ENCODE data around the gene RPL36. TPM values are rescaled to one million over a fixed set of nuclear protein-coding genes. Genes with fewer than 3 reads are reported as not detected.

RPL36 gene
- total RNA-seq, 4 donors from 2014 or later: 87.9 to 636 (median 329) TPM

DNA sequence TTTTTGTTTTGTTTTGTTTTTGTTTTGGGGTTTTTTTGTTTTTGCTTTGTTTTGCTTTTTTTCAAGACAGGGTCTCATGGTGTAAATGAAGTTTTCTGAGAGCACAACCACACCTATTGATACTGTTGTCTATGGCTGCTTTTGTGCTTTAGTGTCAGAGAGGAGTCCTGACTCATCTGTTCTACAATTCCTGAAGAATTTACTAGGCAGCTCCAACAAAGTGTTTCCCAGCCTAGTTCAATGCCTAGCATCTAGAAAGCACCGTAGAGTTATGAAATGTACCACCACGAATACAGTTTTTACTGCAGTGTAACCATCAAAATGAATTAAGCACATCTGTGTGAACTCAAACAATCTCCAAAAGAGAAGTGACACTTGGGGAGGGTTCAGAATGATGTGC is 46.1 kb upstream of the RPL36 start:
- TF ChIP-seq EP300 (IDR thresholded peaks at IDR 0.05; ENCODE audit: low read depth) (no peak), POLR2AphosphoS5 (IDR thresholded peaks at IDR 0.05) (no peak), POLR2A (IDR thresholded peaks at IDR 0.05) (no peak)
- TF ChIP-seq, protein P1, sequence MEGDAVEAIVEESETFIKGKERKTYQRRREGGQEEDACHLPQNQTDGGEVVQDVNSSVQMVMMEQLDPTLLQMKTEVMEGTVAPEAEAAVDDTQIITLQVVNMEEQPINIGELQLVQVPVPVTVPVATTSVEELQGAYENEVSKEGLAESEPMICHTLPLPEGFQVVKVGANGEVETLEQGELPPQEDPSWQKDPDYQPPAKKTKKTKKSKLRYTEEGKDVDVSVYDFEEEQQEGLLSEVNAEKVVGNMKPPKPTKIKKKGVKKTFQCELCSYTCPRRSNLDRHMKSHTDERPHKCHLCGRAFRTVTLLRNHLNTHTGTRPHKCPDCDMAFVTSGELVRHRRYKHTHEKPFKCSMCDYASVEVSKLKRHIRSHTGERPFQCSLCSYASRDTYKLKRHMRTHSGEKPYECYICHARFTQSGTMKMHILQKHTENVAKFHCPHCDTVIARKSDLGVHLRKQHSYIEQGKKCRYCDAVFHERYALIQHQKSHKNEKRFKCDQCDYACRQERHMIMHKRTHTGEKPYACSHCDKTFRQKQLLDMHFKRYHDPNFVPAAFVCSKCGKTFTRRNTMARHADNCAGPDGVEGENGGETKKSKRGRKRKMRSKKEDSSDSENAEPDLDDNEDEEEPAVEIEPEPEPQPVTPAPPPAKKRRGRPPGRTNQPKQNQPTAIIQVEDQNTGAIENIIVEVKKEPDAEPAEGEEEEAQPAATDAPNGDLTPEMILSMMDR (IDR thresholded peaks at IDR 0.05): no peak
- H3K9me3 ChIP-seq: no peaks in the 10 kb centered on the region
- WGBS, 2 donors (ENCODE audit: low coverage in 1 of 2): 72% methylated on average over 2 of the region's 2 CpGs; no CpG with 5 or more reads in 1 of the 2 donors
- in situ Hi-C loops (cut with MboI; ENCODE audit: low pct_ligation_motif_present in 1 of 4, low pct_unique_long_range_greater_than_20kb in 1 of 4, low sequenced_read_pairs in 3 of 4): no loop called here
- no peak overlapping the region for H3K4me3 ChIP-seq
- no peak for DNase-seq
- H3K27ac ChIP-seq: no peak overlapping the region
- peaks cover 0 to 65% (median 30%) of the 10 kb centered on the region in 4 donors for H3K36me3 ChIP-seq
- peaks cover 0 to under 1% (median 0%) of the 10 kb centered on the region in 4 donors for H3K4me1 ChIP-seq
- H3K27me3 ChIP-seq: no peaks in the 10 kb centered on the region
- intact Hi-C loops (cut with DNase I; ENCODE audit: low total_unique reads): no loop called here

GRCh38 chr19:5645409-5645808 is 44.7 kb upstream of the RPL36 start:
- H3K4me3 ChIP-seq: no peak overlapping the region
- H3K27me3 ChIP-seq: no peaks in the 10 kb centered on the region
- 75 to 87% methylated on average over 2 to 5 of the region's 5 CpGs for WGBS, 2 donors (ENCODE audit: low coverage in 1 of 2)
- no peak for DNase-seq
- TF ChIP-seq POLR2AphosphoS5 (IDR thresholded peaks at IDR 0.05) (no peak), POLR2A (IDR thresholded peaks at IDR 0.05) (no peak), EP300 (IDR thresholded peaks at IDR 0.05; ENCODE audit: low read depth) (no peak)
- TF ChIP-seq, protein P1 (IDR thresholded peaks at IDR 0.05): no peak
- in situ Hi-C loops (cut with MboI; ENCODE audit: low pct_ligation_motif_present in 1 of 4, low pct_unique_long_range_greater_than_20kb in 1 of 4, low sequenced_read_pairs in 3 of 4) (no loop called here), intact Hi-C loops (cut with DNase I; ENCODE audit: low total_unique reads) (no loop called here)
- no peaks in the 10 kb centered on the region for H3K9me3 ChIP-seq
- no peaks in the 10 kb centered on the region for H3K4me1 ChIP-seq
- no peak overlapping the region for H3K27ac ChIP-seq
- peaks cover 0 to 74% (median 34%) of the 10 kb centered on the region in 4 donors for H3K36me3 ChIP-seq

DNA sequence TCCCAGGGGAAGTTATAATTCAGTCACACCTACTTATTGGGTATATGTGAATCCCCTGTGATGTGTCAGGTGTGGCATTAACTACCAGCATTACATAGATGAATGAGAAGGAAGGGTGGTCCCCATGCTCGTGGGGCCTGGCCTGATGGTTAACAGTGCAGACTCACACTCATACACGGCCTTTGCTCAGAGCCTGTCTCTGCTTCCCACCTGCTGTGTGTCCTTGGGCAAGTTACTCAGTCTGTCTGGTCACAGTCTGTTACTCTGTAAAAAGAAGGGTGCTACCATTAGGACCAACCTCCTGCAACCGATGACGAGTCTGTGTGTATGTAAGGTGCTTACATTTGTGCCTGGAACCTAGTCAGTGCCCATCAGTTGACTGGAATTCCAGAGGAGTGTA is 43.4 kb upstream of the RPL36 start:
- intact Hi-C loops (cut with DNase I; ENCODE audit: low total_unique reads) (no loop called here), in situ Hi-C loops (cut with MboI; ENCODE audit: low pct_ligation_motif_present in 1 of 4, low pct_unique_long_range_greater_than_20kb in 1 of 4, low sequenced_read_pairs in 3 of 4) (no loop called here)
- Histone ChIP-seq H3K27ac (no peak overlapping the region), H3K9me3 (no peaks in the 10 kb centered on the region), H3K36me3 (peaks cover 0 to 81% (median 40%) of the 10 kb centered on the region in 4 donors), H3K4me3 (no peak overlapping the region), H3K4me1 (no peaks in the 10 kb centered on the region), H3K27me3 (no peaks in the 10 kb centered on the region)
- 80 to 88% methylated on average over 1 to 4 of the region's 4 CpGs for WGBS, 2 donors (ENCODE audit: low coverage in 1 of 2)
- no peak for DNase-seq
- no peak for TF ChIP-seq POLR2A (IDR thresholded peaks at IDR 0.05)
- TF ChIP-seq, protein P1 (IDR thresholded peaks at IDR 0.05): no peak
- TF ChIP-seq EP300 (IDR thresholded peaks at IDR 0.05; ENCODE audit: low read depth): no peak
- no peak for TF ChIP-seq POLR2AphosphoS5 (IDR thresholded peaks at IDR 0.05)

GRCh38 chr19:5648464-5648863 is 41.6 kb upstream of the RPL36 start:
- no peak for DNase-seq
- H3K27me3 ChIP-seq: no peaks in the 10 kb centered on the region
- TF ChIP-seq POLR2AphosphoS5 (IDR thresholded peaks at IDR 0.05) (no peak), POLR2A (IDR thresholded peaks at IDR 0.05) (no peak), EP300 (IDR thresholded peaks at IDR 0.05; ENCODE audit: low read depth) (no peak)
- TF ChIP-seq, protein P1 (IDR thresholded peaks at IDR 0.05): no peak
- WGBS, 2 donors (ENCODE audit: low coverage in 1 of 2): 93 to 95% methylated on average over 4 to 11 of the region's 11 CpGs
- intact Hi-C loops (cut with DNase I; ENCODE audit: low total_unique reads): no loop called here
- H3K27ac ChIP-seq: no peak overlapping the region
- no peaks in the 10 kb centered on the region for H3K4me1 ChIP-seq
- no peaks in the 10 kb centered on the region for H3K9me3 ChIP-seq
- no peak overlapping the region for H3K4me3 ChIP-seq
- H3K36me3 ChIP-seq: peaks cover 0 to 84% (median 44%) of the 10 kb centered on the region in 4 donors
- in situ Hi-C loops (cut with MboI; ENCODE audit: low pct_ligation_motif_present in 1 of 4, low pct_unique_long_range_greater_than_20kb in 1 of 4, low sequenced_read_pairs in 3 of 4): no loop called here

Measured in transverse colon (tissue), 4 donors.